Activated T-helper 9 cell treated with anti-CD3 and anti-CD28 coated beads, Interleukin-2, amount 50 U/mL, for 16 hours (primary cell): ENCODE results near the gene MAPK1.
"Not testable (repeated sequence)": the region's sequence is repeated elsewhere in the genome, so short reads cannot be mapped to it uniquely, and the experiment has no call there.

Source experiments
- DNase-seq: peaks from one replicate; pipeline ENCODE4 v3.0.0-alpha.2; 2020; ENCODE audit warnings: low read depth

MAPK1 gene

DNA sequence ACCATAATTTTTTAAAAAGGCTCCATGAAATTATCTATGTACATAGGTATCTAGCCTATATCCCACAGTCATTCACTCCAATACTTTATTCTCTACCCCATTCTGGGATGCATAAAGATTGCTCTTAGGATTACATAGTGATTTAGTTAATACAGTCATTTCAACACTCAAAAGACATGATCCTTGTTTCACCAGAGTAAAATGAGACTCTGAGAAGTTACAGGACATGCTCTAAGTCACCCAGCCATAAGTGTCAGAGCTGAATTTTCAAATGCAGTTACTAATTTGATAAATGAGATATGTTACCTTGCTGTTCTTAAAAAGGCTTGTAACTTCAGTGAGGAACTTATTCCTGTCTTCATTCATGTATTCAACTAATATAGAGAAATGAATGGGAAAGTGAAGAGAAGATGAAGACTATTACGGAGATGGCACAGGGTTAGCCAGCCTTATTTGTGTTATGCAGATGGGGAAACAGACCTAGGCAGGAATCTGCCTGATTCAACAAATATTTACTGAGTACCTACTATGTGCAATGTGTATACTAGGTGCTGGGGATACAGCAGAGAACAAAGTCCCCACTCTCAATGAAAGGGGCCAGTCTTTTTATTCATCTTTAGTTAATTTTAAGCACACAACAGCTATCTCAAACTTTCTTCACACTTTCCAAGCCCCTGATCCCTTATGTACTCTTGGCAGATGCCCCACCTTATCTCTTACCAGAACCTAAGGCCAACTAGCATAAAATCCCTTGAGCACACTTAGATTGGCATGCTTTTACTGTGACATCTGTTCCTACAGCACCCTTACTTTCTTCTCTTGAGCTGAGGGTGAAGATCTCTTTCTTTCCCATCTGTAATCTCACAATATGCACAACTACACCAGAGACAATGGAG, 21.6 kb downstream of the MAPK1 start:
- no peak for DNase-seq

DNA sequence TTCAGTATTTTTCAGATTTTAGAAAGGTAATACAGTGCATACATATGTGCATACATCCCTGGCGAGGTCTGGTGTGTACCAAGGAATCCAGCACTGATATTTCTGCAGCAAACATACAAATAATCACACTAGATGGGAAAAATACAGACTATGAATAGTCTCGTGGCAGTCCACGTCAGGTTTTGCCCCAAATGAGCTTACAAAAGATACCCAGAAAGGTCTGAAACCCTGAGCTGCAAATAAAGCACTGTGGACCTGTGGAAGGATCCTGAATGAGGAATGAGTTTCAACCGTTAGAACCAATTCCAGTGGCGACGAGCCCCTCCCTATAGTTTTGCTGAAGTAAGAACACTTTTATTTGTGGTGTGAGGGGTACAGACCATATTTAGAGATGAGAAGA, 24.5 kb downstream of the MAPK1 start:
- DNase-seq: no peak

DNA sequence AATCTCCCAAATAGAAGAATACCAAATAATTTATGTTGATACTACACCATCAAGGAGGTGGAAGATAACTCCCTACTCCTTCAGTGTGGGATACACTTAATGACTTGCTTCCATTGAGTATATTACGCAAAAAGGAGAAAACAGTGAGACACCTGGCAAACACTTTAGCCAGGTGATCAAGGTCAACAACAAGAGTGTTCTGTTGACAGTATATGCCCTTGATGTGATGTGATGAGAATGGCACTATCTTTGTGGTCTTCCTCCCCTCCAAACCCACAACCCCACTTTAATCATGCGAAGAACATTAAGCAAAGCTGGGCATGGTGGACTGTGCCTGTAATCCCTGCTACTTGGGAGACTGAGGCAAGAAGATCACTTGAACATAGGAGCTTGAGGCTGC, 26.0 kb downstream of the MAPK1 start:
- DNase-seq: no peak

DNA sequence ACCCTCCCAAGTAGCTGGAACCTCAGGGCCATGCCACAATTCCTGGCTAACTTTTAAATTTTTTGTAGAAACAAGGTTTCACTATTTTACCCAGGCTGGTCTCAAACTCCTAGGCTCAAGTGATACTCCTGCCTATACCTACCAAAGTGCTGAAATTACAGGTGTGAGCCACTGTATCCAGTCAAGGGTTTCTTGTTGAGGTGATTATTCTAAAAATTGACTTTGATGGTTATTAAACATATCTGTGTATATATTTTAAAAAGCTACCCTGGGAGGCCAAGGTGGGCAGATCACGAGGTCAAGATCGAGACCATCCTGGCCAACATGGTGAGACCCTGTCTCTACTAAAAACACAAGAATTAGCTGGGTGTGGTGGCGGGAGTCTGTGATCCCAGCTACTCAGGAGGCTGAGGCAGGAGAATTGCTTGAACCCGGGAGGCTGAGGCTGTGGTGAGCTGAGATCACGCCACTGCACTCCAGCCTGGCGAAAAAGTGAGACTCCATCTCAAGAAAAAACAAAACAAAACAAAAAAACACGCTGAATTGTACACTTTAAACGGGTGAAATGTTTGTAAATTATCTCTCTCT, 27.1 kb downstream of the MAPK1 start:
- DNase-seq: no peak

DNA sequence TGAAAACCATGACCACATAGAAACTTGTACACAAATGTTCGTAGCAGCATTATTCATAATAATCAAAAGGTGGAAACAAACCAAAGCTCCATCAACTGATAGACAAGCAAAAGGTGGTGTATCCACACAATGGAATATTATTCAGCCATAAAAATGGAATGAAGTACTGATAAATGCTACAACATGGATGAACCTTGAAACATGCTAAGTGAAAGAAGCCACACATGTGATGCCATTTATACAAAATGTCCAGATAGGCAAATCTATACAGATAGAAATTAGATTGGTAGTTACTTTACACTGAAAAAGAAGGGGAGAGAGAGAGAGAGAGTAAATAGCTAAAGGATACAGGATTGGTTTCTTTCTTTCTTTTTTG, 27.7 kb downstream of the MAPK1 start:
- no peak for DNase-seq

DNA sequence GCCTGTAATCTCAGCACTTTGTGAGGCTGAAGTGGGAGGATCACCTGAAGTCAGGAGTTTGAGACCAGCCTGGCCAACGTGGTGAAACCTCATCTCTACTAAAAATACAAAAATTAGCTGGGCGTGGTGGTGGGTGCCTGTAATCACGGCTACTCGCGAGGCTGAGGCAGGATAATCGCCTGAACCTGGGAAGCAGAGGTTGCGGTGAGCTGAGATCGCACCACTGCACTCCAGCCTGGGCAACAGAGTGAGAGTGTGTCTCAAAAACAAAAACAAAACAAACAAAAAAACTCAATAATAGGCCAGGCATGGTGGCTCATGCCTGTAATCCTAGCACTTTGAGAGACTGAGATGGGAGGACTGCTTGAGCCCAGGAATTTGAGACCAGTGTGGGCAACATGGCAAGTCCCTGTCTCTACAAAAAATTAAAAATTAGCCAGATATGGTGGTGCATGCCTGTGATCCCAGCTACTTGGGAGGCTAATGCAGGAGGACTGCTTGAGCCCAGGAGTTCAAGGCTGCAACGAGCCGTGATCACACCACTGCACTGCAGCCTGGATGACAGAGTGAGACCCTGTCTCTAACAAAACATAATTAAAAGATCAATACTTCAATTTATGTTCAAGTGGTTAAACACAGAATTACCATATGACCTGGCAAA, 28.2 kb downstream of the MAPK1 start:
- DNase-seq: not testable (repeated sequence)

DNA sequence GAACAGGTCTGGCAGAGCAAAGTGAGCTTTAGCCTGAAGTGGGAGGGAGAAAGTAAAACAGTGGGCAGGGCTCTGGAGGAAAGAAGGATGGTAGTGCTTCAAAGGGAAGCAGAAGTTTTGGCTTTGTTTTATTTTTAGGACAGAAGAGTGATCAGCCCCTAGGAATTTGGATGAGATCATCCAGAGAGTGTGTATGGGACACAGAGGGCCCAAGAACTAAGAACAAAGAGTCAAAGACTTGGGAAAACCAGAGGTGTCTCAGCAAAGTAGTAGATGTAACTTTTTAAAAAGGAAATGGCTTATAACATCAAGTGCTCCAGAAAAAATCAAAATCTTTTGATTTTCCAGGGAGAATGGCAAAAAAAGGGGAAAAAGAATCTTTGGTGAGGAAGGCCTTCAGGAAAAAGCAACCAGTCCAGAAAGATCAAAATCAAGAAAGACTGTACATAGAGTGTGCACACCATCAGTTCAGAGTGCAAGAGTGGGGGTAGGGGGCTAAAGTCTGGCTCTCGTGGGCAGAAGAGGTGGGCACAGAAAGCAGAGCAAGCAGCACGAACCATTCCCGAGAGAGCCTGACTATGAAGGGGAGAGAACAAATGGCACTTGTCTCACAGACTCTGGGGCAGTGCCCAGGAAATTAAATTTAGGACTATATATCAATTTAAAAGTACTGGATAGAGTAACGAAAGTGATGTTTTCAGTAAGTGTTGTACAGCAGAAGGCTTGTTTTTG, 30.0 kb downstream of the MAPK1 start:
- no peak for DNase-seq

DNA sequence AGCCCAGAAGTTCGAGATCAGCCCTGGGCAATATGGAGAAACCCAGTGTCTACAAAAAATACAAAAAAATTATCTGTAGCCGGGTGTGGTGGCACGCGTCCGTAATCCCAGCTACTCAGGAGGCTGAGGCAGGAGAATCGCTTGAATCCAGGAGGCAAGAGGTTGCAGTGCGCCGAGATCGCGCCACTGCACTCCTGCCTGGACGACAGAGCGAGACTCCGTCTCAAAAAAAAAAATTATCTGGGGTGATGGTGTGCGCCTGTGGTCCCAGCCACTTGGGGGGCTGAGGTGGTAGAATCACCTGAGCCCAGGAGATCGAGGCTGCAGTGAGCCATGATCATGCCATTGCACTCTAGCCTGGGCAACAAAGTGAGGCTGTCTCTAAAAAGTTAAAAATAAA, 31.0 kb downstream of the MAPK1 start:
- DNase-seq: not testable (repeated sequence)

DNA sequence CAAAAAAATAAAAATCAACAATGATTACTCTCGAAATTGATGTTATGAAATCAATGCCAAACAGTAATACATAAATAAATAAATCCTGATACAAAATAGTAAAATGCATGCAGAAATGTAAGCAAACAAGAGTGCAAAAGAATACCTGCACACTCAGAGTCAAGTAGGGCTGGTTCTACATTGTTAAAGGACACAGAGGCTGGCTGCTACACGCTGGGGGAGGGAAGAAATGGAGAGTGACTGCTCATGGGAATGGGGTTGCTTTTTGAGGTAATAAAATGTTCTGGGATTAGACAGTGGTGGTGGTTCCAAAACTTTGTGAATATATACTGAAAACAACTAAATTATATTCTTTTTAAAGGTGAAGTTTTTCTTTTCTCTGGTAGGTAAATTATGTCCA, 32.1 kb downstream of the MAPK1 start:
- no peak for DNase-seq

DNA sequence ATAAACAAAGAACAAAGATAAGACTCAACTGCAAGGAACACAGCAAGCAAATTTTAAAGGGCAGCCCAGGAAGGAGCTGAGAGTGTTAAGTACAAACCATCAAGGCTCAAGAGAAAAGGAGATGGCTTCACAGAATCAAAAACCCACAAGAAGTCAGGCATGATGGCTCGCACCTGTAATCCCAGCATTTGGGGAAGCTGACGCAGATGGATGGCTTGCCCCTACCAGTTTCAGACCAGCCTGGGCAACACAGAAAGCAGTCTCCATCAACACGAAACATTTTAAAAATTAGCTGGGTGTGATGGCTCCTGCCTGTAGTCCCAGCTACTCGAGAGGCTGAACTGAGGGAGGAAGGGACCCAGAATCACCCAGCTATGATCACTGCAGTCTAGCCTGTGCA, 32.6 kb downstream of the MAPK1 start:
- DNase-seq: no peak

DNA sequence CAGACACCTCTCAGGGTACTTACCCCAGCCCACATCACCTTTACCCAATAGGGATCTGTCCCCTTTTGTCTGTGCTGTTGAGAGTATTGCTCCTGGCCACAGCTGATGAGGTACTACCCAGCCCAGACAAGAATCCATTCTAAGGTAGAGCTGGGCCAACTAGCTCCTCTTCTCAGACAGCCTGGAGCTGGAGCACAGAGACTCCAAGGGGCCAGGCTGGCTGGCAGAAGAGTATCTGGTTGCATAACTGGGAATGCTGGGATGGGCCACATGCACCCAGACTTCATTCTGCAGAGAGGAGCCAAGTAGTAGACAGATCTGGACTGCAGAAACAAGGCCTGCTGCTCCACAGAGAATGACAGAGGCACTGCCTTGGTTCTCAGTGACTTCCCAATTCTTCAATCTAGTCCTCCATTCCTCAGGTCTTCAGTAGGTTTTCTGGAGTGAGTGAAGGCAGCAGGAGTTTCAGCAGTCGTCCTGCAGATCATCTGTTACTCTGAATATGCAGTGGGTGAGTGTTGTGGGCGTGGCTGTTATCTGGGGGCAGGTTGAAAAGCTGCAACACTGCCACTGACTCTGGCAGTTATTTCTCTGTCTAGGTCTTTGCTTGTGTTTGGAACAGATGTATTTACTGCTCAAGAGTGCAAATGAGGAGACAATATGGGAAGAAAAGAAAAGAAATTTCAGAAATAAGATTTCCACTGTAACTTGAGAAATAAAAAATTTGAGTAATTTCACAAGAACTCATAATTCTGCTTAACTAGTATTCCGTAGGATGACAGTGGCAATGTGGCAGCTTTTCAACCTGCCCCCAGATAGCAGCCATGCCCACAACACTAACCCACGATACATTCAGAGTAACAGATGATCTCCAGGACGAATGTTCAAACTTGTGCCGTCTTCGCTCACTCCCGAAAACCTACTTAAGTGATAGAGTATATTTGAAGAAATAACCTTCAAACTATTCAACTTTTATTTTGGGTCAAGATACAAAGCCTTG, 34.9 kb downstream of the MAPK1 start:
- DNase-seq: no peak

DNA sequence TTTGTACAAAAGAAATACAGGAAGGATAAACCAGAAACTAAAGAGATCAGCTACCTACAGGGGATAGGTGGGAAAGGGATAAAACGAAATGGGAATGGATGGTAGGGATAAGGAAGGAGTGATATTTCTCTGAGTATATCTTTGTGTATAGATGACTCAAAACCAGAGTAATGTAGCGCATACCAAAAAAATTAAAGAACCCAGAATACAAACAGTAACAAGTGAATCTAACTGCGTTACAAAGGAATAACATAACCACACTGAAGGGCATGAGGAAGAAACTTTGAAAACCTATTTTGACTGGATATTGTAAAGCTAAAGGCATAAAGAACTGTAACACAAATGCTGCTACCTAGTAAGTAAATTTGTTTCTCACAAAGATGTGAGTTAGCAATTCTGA, 37.9 kb downstream of the MAPK1 start:
- no peak for DNase-seq

DNA sequence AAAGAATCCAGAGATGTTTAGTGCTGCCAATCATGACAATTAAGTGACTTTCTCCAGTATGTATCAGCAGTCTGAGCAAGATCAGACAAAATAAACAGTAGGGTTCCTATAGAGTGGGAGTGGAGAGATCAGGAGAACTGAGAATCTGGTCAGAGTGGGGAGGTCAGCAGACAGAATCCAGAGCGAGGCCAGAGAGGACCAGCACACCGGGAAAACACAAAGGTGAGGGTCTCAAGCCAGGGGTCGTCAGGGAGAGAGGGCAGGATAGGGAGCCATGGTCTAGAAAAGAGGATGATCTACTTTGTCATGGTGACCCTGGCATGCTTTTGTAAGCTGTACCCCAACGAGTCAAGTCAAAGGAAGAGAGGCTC, 39.2 kb downstream of the MAPK1 start:
- no peak for DNase-seq

DNA sequence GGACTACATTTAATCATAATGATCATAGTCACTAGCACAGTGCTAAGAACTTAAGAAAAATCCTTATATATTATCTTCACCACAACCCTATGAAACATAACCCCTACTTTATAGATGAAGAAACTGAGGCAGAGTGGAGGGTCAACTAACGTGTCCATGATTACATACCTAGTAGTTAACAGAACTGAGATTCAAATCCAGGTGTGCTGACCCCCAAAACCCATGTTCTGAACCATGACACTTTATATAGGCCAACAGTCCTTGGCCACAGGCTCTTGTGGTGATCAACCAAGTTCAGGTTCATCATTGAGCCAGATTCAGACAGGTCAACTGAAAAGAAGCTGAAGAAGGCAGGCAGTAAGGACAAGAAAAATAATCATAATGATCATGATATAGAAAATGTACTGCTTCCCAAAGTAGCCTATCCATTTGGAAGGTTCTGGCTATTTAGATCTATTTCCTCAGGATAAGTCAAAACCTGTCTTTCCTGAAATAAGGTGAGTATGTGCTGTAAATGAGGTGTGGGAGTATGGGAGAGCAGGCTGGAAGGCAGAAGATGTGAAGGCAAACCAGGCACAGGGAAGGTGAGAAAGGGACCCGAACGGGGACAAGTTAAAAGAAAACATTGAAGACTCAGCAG, 39.7 kb downstream of the MAPK1 start:
- DNase-seq: no peak

DNA sequence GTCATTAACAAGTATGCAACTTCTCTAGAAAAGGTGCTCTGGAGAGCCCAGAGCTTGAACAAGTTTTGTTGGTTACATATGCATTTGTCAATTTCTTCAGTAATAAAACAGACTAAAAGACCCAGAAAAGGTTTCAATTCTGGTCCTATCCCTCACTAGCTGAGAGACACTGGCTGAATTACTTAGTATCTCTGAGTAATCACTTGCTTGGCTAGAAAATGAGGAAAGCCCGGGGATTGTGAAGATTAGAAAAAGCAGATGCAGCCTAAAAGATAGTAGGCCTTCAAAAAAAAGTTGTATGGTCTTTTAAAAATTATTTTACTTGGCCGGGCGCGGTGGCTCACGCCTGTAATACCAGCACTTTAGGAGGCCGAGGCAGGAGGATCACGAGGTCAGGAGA, 41.2 kb downstream of the MAPK1 start:
- DNase-seq: no peak

DNA sequence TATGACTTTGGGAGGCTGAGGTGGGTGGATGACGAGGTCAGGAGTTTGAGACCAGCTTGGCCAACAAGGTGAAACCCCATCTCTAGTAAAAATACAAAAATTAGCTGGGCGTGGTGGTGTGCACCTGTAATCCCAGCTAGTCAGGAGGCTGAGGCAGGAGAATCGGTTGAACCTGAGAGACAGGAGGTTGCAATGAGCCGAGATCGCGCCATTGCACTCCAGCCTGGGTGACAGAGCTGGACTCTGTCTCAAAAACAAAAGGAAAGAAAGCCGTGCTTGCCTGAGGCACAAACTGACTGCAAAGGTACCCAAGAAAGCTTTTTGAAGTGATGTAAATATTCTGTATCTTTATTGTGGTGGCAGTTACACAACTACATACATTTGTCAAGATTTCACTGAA, 42.5 kb downstream of the MAPK1 start:
- DNase-seq: not testable (repeated sequence)

DNA sequence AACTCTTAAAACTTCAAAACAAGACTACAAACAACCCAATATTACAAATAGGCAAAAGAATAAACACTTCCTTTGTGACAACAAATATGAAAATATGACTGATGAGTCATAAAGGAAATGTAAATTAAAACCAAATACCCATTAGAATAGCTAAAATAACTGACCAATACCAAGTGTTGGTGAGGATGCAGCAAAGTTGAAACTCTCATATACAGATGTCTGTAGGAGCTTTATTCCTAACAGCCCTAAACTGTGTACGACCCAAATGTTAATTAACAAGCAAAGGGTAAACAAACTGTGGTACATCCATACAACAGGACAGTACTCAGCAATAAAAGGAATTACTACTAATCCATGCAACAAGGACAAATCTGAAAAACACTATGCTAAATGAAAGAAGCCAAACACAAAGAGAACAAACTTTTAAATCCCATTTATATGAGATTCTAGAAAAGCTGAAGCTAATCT, 43.0 kb downstream of the MAPK1 start:
- no peak for DNase-seq

DNA sequence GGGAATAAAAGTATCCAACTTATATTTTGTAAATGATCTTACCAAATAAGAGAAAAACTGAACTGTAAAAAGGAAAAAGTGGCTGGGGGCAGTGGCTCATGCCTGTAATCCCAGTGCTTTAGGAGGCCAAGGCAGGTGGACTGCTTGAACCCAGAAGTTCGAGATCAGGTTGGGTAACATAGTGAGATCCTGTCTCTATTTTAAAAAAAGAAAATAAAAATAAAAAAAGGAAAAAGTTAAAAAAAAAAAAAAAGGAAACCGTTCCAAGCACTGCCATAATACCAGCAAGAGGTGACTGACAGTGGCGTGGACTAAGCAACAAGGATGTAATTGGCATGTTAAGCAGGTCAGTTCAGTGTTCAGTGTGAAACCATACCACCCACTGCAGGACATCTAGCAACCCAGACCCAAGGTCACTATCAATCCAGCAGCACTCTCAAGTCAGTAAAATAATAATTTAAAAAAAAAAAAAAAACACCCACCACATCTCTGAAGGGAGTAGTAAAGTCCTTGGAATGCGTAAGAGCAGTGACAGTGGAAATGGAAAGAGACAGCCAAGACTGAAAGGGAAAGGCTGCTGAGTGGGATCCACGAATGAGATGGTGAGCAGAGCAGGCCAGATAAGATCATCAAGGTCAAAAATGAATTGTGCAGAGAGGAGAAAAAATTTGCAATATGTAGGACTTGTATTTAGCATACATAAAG, 43.6 kb downstream of the MAPK1 start:
- no peak for DNase-seq

DNA sequence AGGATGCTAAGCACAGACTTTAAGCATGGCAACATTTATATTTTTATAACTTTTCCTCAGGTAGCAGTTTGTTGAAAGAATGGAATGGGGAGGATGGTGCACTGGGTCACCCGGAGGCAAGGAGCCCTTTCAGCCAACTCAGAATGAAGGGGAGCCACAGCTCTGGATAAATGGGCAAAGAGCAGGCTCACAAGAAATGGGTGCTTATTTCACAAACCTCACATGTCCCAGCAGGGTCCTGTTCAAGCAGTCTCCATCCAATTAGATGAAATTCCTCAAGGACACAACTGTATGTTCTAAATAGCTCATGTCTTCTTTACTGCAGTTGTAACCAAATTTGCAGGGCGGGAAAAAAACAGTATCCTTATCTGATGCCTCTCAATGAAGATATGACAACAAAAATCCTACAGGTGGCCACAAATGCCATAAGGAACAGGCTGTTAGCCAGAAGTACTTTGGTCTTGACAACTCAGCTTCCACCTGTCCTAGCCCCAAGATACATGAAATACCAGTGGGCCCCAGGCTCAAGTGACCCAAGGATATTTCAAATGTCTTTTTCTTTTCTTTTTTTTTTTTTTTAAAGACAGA, 48.2 kb downstream of the MAPK1 start:
- DNase-seq: no peak
